Measurements from ENCODE around the gene HSF2BP. TPM values are rescaled to one million over a fixed set of nuclear protein-coding genes. Genes with fewer than 3 reads are reported as not detected.
"Not testable (repeated sequence)": the region's sequence is repeated elsewhere in the genome, so short reads cannot be mapped to it uniquely, and the experiment has no call there.

HSF2BP gene
- total and polyA plus RNA-seq, 5 donors from 2014 or later = 0.20 to 0.61 (median 0.38) TPM

DNA sequence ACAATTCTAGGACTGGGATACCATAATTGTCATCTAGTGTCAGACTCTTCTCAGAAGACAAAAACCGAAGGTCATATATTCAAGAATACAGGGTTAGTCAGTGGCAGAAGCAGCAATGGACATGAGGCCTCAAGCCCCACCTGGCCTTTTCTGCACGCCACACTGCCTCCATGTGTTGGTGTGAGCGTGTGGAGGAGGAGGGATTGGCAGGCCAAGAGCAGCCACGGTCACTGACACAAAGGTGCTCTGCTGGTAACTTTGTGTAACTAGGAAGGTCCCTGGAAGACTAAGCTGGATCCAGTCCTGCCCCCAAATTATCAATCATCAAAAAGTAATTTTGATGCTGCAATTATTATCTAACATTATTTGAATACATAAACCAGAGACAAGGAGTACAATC is 34.9 kb downstream of the HSF2BP start:
- H3K4me1 Mint-ChIP-seq = no peaks in the 10 kb centered on the region
- Histone ChIP-seq H3K9me3 (ENCODE audit: control insufficient read depth in 2 of 2, low read length in 2 of 2) (peaks cover 6% of the 10 kb centered on the region in 2 experiments), H3K27ac (ENCODE audit: insufficient read depth, low read length, poor library complexity, severe bottlenecking) (no peak overlapping the region), H3K4me1 (ENCODE audit: control insufficient read depth, insufficient read depth, low read length, poor library complexity, severe bottlenecking) (no peaks in the 10 kb centered on the region), H3K36me3 (ENCODE audit: control insufficient read depth, insufficient read depth, low read length) (no peaks in the 10 kb centered on the region), H3K27me3 (ENCODE audit: control insufficient read depth, insufficient read depth, low read length) (peaks cover 3% of the 10 kb centered on the region), H3K4me3 (ENCODE audit: low read depth, low read length) (no peak overlapping the region)
- DNase-seq (no peak), ATAC-seq (ENCODE audit: low read depth in 2 of 2) (no peak)
- H3K27ac Mint-ChIP-seq = no peak overlapping the region
- peaks cover 11% of the 10 kb centered on the region for H3K27me3 Mint-ChIP-seq
- H3K9me3 Mint-ChIP-seq = peaks cover 0 to 14% (median under 1%) of the 10 kb centered on the region in 7 donors
- H3K36me3 Mint-ChIP-seq = peaks cover under 1% of the 10 kb centered on the region
- H3K4me3 Mint-ChIP-seq = no peak overlapping the region

DNA sequence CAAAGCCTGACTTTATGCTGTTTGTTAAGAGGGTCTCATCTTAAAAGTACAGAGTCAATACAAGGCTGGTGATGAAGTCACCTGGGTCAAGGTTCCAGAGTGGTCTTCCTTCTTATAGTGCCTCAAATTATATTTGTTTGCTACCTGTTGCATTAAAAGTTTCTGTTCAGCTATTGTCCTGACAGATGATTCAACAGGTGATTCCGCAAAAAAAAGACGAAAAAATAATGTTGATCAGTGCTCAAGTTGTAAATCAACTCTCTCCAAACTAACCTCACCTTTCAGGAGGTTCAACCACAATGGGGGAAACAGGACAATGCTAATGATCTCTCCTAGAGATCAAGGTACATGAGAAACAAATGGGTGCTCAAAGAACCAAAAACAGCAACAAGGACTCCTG is 35.7 kb downstream of the HSF2BP start:
- DNase-seq (no peak), ATAC-seq (ENCODE audit: low read depth in 2 of 2) (no peak)
- Histone ChIP-seq H3K36me3 (ENCODE audit: control insufficient read depth, insufficient read depth, low read length) (no peaks in the 10 kb centered on the region), H3K27me3 (ENCODE audit: control insufficient read depth, insufficient read depth, low read length) (peaks cover 3% of the 10 kb centered on the region), H3K4me1 (ENCODE audit: control insufficient read depth, insufficient read depth, low read length, poor library complexity, severe bottlenecking) (no peaks in the 10 kb centered on the region), H3K9me3 (ENCODE audit: control insufficient read depth in 2 of 2, low read length in 2 of 2) (peaks cover 6% of the 10 kb centered on the region in 2 experiments), H3K27ac (ENCODE audit: insufficient read depth, low read length, poor library complexity, severe bottlenecking) (no peak overlapping the region), H3K4me3 (ENCODE audit: low read depth, low read length) (no peak overlapping the region)
- Mint-ChIP-seq H3K4me3 (no peak overlapping the region), H3K27ac (no peak overlapping the region), H3K4me1 (no peaks in the 10 kb centered on the region), H3K27me3 (peaks cover 11% of the 10 kb centered on the region), H3K36me3 (peaks cover 3% of the 10 kb centered on the region), H3K9me3 (peaks cover 0 to 17% (median 2%) of the 10 kb centered on the region in 7 donors)

DNA sequence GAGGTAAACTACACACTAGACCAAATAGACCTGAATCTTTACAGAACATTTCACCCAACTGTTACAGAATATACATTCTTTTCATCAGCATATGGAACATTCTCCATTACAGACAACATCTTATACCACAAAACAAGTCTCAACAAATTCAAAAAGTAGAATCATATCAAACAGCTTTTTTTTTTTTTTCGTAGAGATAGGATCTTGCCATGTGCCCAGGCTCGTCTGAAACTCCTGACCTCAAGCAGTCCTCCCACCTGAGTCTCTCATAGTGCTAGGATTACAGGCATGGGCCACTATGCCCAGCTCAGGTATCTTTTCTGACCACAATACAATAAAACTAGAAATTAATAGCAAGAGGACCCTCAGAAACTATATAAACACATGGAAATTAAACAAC is 36.5 kb downstream of the HSF2BP start:
- Histone ChIP-seq H3K4me3 (ENCODE audit: low read depth, low read length) (no peak overlapping the region), H3K9me3 (ENCODE audit: control insufficient read depth in 2 of 2, low read length in 2 of 2) (peaks cover 6% of the 10 kb centered on the region in 2 experiments), H3K27me3 (ENCODE audit: control insufficient read depth, insufficient read depth, low read length) (peaks cover 3% of the 10 kb centered on the region), H3K4me1 (ENCODE audit: control insufficient read depth, insufficient read depth, low read length, poor library complexity, severe bottlenecking) (no peaks in the 10 kb centered on the region), H3K36me3 (ENCODE audit: control insufficient read depth, insufficient read depth, low read length) (no peaks in the 10 kb centered on the region), H3K27ac (ENCODE audit: insufficient read depth, low read length, poor library complexity, severe bottlenecking) (no peak overlapping the region)
- Mint-ChIP-seq H3K36me3 (peaks cover 3% of the 10 kb centered on the region), H3K4me1 (no peaks in the 10 kb centered on the region), H3K27me3 (peaks cover 11% of the 10 kb centered on the region), H3K9me3 (peaks cover 0 to 13% (median 2%) of the 10 kb centered on the region in 7 donors), H3K27ac (no peak overlapping the region), H3K4me3 (no peak overlapping the region)
- ATAC-seq (ENCODE audit: low read depth in 2 of 2) (no peak), DNase-seq (no peak)

DNA sequence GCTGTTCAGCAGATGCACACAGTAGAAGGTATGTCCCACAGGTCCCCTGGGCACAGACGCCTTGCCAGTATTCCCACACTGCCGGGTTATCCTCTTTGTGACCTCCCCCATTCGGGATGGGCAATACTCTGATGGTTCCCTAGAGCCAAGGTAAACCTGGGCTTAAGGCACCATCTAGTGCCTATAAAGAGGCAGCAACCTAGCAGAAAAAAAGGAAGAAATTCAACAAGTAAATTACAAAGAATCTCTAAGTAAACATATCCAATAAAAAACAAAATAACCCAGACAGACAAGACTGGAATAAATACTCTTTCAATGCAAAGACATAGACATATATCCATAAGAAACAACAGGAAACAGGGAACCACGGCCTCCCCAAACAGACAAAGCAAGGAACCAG is 39.4 kb downstream of the HSF2BP start:
- Mint-ChIP-seq H3K9me3 (peaks cover 0 to 13% (median 2%) of the 10 kb centered on the region in 7 donors), H3K36me3 (peaks cover 3% of the 10 kb centered on the region), H3K4me1 (no peaks in the 10 kb centered on the region), H3K4me3 (no peak overlapping the region), H3K27me3 (peaks cover 11% of the 10 kb centered on the region), H3K27ac (no peak overlapping the region)
- Histone ChIP-seq H3K36me3 (ENCODE audit: control insufficient read depth, insufficient read depth, low read length) (no peaks in the 10 kb centered on the region), H3K27me3 (ENCODE audit: control insufficient read depth, insufficient read depth, low read length) (peaks cover 3% of the 10 kb centered on the region), H3K27ac (ENCODE audit: insufficient read depth, low read length, poor library complexity, severe bottlenecking) (no peak overlapping the region), H3K4me1 (ENCODE audit: control insufficient read depth, insufficient read depth, low read length, poor library complexity, severe bottlenecking) (no peaks in the 10 kb centered on the region), H3K4me3 (ENCODE audit: low read depth, low read length) (no peak overlapping the region), H3K9me3 (ENCODE audit: control insufficient read depth in 2 of 2, low read length in 2 of 2) (peaks cover 6% of the 10 kb centered on the region in 2 experiments)
- ATAC-seq (ENCODE audit: low read depth in 2 of 2) (no peak), DNase-seq (no peak)

DNA sequence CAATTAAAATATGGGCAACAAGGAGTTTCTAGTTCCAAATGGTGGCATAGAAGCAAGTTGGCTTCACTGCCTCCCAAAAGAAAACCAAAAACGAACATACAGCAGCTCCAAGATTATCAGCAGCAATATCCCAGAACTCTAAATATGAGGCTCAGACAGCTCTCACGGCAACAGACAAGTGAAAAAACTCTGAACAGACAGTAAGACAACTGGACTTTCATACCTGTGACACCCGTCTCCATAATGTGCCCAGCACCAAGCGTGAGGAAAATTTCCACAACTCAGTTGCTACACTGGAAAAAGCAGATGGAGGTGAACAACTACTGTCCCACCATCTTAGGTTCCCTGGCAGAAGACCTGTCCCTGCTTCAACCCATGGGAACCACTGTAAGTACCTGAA is 39.9 kb downstream of the HSF2BP start:
- Mint-ChIP-seq H3K36me3 (peaks cover 3% of the 10 kb centered on the region), H3K9me3 (peaks cover 0 to 13% (median 2%) of the 10 kb centered on the region in 7 donors), H3K4me3 (no peak overlapping the region), H3K27me3 (peaks cover 11% of the 10 kb centered on the region), H3K4me1 (no peaks in the 10 kb centered on the region), H3K27ac (no peak overlapping the region)
- H3K4me3 ChIP-seq (ENCODE audit: low read depth, low read length) = no peak overlapping the region
- peaks cover 3% of the 10 kb centered on the region for H3K27me3 ChIP-seq (ENCODE audit: control insufficient read depth, insufficient read depth, low read length)
- no peak overlapping the region for H3K27ac ChIP-seq (ENCODE audit: insufficient read depth, low read length, poor library complexity, severe bottlenecking)
- H3K36me3 ChIP-seq (ENCODE audit: control insufficient read depth, insufficient read depth, low read length) = no peaks in the 10 kb centered on the region
- DNase-seq (no peak), ATAC-seq (ENCODE audit: low read depth in 2 of 2) (no peak)
- peaks cover 6% of the 10 kb centered on the region in 2 experiments for H3K9me3 ChIP-seq (ENCODE audit: control insufficient read depth in 2 of 2, low read length in 2 of 2)
- no peaks in the 10 kb centered on the region for H3K4me1 ChIP-seq (ENCODE audit: control insufficient read depth, insufficient read depth, low read length, poor library complexity, severe bottlenecking)

DNA sequence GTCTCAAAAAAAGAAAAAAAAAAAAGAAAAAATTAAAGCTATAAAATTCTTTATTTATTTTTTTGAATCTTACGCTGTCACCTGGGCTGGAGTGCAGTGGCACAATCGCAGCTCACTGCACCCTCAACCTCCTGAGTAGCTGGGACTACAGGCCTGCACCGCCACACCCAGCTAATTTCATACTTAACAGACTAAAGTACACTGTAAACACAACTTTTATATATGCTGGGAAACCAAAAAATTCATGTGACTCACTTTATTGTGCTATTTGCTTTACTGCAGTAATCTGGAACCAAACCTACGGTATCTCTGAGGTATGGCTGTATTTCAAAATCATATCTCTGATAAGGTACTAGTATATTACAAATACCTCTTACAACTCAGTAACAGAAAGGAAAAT is 40.3 kb downstream of the HSF2BP start:
- peaks cover 6% of the 10 kb centered on the region in 2 experiments for H3K9me3 ChIP-seq (ENCODE audit: control insufficient read depth in 2 of 2, low read length in 2 of 2)
- Mint-ChIP-seq H3K36me3 (peaks cover 3% of the 10 kb centered on the region), H3K4me1 (peaks cover 0 to 1% (median 0%) of the 10 kb centered on the region in 4 donors), H3K4me3 (no peak overlapping the region), H3K27me3 (peaks cover 11% of the 10 kb centered on the region), H3K27ac (no peak overlapping the region), H3K9me3 (peaks cover 0 to 13% (median 2%) of the 10 kb centered on the region in 7 donors)
- H3K27ac ChIP-seq (ENCODE audit: insufficient read depth, low read length, poor library complexity, severe bottlenecking) = no peak overlapping the region
- H3K4me1 ChIP-seq (ENCODE audit: control insufficient read depth, insufficient read depth, low read length, poor library complexity, severe bottlenecking) = no peaks in the 10 kb centered on the region
- no peaks in the 10 kb centered on the region for H3K36me3 ChIP-seq (ENCODE audit: control insufficient read depth, insufficient read depth, low read length)
- ATAC-seq (ENCODE audit: low read depth in 2 of 2) (no peak), DNase-seq (no peak)
- H3K27me3 ChIP-seq (ENCODE audit: control insufficient read depth, insufficient read depth, low read length) = peaks cover 3% of the 10 kb centered on the region
- H3K4me3 ChIP-seq (ENCODE audit: low read depth, low read length) = no peak overlapping the region

DNA sequence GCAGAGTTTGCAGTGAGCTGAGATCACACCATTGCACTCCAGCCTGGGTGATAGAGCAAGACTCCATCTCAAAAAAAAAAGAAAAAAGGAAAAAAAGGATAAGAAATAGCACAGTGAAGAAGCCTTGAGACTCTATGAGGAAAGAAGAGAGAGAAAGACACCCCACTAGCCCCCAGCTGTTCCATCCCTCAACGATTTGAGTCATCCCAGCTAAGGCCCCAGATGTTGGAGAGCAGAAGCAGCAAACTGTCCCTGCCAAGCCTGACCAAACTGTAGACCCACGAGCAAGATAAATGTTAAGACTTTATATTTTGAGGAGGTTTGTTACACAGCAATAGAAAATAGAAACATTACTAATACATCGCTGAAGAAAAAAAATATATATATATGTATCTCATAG is 42.4 kb downstream of the HSF2BP start:
- not testable (repeated sequence) for H3K27ac ChIP-seq (ENCODE audit: insufficient read depth, low read length, poor library complexity, severe bottlenecking); H3K4me1 ChIP-seq (ENCODE audit: control insufficient read depth, insufficient read depth, low read length, poor library complexity, severe bottlenecking); DNase-seq; H3K36me3 ChIP-seq (ENCODE audit: control insufficient read depth, insufficient read depth, low read length); H3K4me1 Mint-ChIP-seq; H3K36me3 Mint-ChIP-seq; H3K27me3 Mint-ChIP-seq; H3K27ac Mint-ChIP-seq; H3K9me3 ChIP-seq (ENCODE audit: control insufficient read depth in 2 of 2, low read length in 2 of 2); ATAC-seq (ENCODE audit: low read depth in 2 of 2); H3K4me3 ChIP-seq (ENCODE audit: low read depth, low read length); H3K27me3 ChIP-seq (ENCODE audit: control insufficient read depth, insufficient read depth, low read length); H3K4me3 Mint-ChIP-seq
- H3K9me3 Mint-ChIP-seq = peaks cover 0 to 13% (median 2%) of the 10 kb centered on the region in 7 donors

DNA sequence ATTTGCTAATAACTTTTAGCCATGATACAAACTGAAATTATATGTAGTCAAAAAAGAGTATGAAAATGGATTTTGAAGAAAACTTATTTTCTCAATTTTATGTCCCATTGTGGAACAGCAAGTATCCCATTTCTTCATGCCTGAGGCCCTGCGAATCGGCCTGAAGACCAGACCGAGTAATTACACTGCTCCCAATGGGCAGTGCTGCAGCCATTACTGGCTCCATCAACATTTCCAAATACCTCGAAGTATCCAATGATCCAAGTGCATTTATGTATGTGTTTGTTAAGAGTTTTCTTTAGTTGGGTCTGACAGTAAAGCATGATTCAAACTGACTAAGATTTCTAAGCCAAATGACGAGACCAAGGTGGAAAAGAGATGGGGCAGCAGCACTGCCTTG is 44.4 kb downstream of the HSF2BP start:
- no peaks in the 10 kb centered on the region for H3K27me3 ChIP-seq (ENCODE audit: control insufficient read depth, insufficient read depth, low read length)
- no peaks in the 10 kb centered on the region for H3K27me3 Mint-ChIP-seq
- H3K36me3 ChIP-seq (ENCODE audit: control insufficient read depth, insufficient read depth, low read length) = no peaks in the 10 kb centered on the region
- H3K4me3 ChIP-seq (ENCODE audit: low read depth, low read length) = no peak overlapping the region
- no peak overlapping the region for H3K4me3 Mint-ChIP-seq
- no peak overlapping the region for H3K27ac ChIP-seq (ENCODE audit: insufficient read depth, low read length, poor library complexity, severe bottlenecking)
- H3K4me1 Mint-ChIP-seq = peaks cover 0 to 6% (median 0%) of the 10 kb centered on the region in 4 donors
- ATAC-seq (ENCODE audit: low read depth in 2 of 2) (no peak), DNase-seq (no peak)
- peaks cover 0 to 4% (median 1%) of the 10 kb centered on the region in 7 donors for H3K9me3 Mint-ChIP-seq
- H3K4me1 ChIP-seq (ENCODE audit: control insufficient read depth, insufficient read depth, low read length, poor library complexity, severe bottlenecking) = no peaks in the 10 kb centered on the region
- peaks cover 3% of the 10 kb centered on the region for H3K36me3 Mint-ChIP-seq
- no peak overlapping the region for H3K27ac Mint-ChIP-seq
- peaks cover 0 to 2% of the 10 kb centered on the region in 2 experiments for H3K9me3 ChIP-seq (ENCODE audit: control insufficient read depth in 2 of 2, low read length in 2 of 2)
